NB4 (cell line): ENCODE data around the gene NTSR2.

Experiments used
- CTCF ChIP-seq: IDR thresholded peaks from one replicate; pipeline ENCODE4 v1.5.1; 2012; ENCODE audit warnings: low read depth, low read length
- MAX ChIP-seq: IDR thresholded peaks from 2 replicates; pipeline ENCODE4 v1.6.1; 2011; ENCODE audit warnings: low read depth, low read length
- POLR2A ChIP-seq: IDR thresholded peaks from 2 replicates; pipeline ENCODE4 v1.6.1; 2011; ENCODE audit warnings: mild to moderate bottlenecking; ENCODE audit not compliant: insufficient read length; ENCODE audit errors: extremely low read depth

GRCh38 chr2:11610624-11611242 is 59.3 kb downstream of the NTSR2 start:
- no peak for TF ChIP-seq CTCF
- TF ChIP-seq POLR2A: no peak
- no peak for TF ChIP-seq MAX
